D721Med (cell line): ENCODE measurements around the gene DENND2D.
A peak's percentile ranks its signal among the peaks of the same experiment; 100 is the strongest.

Experiments
- DNase-seq: peaks from one replicate; pipeline ENCODE4 v3.0.0; 2011; ENCODE audit warnings: low spot score; ENCODE audit not compliant: insufficient read length
- FAIRE-seq: peaks from 2 replicates; lab custom pipeline; 2011; peaks lifted over from hg19 to GRCh38; lab: Jason Lieb, UNC
- TF ChIP-seq, protein P1 (sequence below): IDR thresholded peaks from 2 replicates; pipeline ENCODE4 v1.5.1; 2012; ENCODE audit warnings: mild to moderate bottlenecking, control low read depth; ENCODE audit not compliant: insufficient read depth; ENCODE audit errors: missing control alignments

DENND2D gene

DNA sequence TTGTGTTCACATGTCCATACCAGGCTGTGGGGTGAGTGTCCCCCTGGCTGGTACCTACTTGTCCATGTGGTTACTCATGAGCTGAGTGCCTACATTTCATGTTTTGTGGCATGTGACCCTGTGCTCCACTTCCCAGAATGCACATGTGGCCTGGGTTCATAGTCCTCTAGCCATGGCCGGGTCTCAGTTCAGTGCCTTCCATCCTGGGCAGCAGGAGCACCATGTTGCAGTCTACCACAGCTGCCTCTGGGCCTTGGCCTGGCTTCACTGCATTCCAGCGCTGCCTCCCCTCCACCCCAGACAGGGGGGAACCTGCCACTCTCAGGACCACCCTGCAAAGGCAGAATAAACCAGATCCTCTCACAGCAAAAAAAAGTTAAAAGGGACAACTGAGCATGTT is 54.9 kb downstream of the DENND2D start:
- FAIRE-seq, result no peak
- DNase-seq, result no peak
- TF ChIP-seq, protein P1, sequence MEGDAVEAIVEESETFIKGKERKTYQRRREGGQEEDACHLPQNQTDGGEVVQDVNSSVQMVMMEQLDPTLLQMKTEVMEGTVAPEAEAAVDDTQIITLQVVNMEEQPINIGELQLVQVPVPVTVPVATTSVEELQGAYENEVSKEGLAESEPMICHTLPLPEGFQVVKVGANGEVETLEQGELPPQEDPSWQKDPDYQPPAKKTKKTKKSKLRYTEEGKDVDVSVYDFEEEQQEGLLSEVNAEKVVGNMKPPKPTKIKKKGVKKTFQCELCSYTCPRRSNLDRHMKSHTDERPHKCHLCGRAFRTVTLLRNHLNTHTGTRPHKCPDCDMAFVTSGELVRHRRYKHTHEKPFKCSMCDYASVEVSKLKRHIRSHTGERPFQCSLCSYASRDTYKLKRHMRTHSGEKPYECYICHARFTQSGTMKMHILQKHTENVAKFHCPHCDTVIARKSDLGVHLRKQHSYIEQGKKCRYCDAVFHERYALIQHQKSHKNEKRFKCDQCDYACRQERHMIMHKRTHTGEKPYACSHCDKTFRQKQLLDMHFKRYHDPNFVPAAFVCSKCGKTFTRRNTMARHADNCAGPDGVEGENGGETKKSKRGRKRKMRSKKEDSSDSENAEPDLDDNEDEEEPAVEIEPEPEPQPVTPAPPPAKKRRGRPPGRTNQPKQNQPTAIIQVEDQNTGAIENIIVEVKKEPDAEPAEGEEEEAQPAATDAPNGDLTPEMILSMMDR, result no peak

DNA sequence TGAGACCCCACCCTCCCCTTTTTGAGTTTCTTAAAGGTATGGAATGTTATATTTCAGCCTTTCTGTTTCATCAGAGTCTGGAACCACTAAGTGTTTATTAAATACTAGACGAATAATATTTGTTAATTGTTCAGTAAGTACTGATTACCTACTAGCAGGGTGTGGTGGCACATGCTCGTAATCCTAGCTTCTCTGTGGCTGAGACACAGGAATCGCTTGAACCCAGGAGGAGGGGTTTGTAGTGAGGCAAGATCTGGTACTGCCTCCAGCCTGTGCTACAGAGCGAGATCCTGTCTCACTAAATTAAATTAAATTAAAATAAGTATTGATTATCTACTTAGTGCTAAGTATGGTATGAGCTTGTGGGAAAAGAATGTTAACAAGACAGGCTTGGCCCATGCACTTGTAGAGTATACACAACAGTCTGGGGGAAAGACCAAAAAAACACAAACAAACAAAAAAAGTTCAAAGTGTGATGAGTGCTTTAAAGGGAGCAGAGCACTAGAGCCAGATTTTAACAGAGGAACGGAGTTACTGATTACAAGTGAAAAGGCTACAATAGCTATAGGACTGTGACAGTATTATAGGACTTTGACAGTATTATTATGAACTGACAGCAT is 58.0 kb downstream of the DENND2D start:
- TF ChIP-seq, protein P1, result no peak
- DNase-seq (peak; percentile 24), FAIRE-seq (no peak)

DNA sequence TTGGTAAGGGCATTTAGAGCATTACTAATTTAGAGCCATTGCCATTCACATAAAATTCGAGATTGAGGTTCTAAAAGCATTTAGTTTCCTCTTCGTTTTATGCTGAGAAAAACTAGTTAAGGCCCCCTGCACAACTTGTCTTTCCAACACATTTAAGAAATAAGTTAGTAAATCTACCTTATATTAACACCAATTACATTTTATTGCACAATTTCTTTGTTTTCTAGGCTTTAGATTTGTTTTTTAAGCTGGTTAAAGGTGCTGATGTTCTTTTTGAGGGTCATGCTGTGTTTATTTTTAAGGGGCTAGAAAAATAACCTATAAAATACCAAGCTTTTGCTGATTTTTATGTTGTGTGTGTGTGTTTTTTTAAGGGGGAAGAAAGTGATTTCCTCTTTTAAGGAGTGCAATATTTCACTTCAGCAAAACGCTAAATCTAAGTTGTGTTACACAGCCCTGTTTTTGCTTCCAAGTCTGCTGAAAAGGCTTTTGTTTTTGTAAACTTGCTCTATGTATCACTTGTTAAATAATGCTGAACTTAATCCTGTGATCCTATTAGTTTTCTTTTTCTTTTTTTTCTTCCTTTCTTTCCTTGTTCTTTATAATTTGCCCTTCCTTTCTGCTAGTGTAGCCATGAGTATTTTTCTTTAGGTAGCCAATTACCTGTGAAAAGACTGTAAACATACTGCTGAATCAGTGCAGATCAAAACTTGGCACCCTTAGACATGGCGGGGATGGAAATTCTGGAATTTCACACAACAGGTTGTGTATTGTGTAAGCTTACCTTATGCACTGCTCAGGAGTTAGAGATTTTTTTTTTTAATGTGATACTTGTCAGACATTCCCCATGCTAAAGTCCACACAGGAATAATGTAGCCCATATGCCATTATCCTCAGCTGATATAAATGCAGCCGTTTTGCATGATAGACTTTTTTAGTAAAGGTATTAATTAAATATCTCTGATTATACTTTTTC is 58.9 kb downstream of the DENND2D start:
- DNase-seq (no peak), FAIRE-seq (no peak)
- TF ChIP-seq, protein P1, result no peak

DNA sequence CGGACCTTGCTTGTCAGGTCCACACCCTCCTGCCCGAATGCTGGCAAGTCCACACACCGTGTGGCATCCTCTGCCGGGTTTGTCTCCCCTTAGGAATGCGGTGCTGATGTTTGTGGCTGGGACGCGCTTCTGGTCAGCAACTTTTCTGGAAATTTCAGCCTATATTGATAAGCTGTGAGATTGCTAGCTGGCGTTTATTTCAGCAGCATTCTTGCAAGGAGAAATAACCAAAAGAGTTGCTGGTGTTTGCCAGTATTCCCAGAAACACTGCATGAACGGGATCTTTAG is 59.8 kb downstream of the DENND2D start:
- DNase-seq, result no peak
- FAIRE-seq, result no peak
- TF ChIP-seq, protein P1, result no peak

DNA sequence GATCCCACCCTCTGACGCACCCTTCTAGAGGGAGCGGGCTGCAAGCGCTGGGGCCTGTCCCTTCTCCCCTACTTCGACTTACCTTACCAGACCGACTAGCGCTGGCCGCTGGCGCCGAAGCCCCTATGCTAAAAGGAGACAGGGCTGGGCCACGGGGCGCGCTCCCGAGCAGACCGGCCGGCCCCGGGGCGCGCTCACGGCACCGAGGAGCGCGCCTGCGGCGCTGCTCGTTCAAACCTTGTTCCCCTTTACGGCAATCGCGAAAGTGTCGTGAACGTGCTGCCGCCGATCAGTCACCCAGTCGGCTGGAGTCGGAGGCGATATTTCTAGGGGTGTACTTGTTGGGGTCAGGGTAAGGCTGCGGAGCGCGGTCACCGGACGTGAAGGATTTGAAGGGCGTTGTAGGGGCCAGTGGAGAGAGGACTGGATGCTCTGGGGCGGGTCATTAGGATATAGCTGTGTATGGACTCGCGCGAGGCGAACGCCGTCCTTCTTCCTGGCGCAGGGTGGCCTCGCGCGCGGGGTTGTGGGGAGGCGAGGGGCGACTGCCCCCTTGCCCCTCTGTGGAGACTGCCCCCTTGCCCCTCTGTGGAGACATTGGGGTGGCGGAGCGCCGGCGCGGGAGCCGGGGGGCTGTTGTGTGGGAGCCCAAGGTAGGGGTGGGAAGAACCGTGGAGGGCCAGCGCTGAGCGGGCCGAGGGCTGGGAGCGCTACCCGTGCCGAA is 60.3 kb downstream of the DENND2D start, which contains the start of the genes CEPT1 and DRAM2:
Gene CEPT1 (plus strand): TSS at position 268 of the 724 bp plus-strand sequence. CDS start 7,492 bp downstream, outside the sequence.
Gene DRAM2 (minus strand): TSS at position 138 of the 724 bp plus-strand sequence. CDS start 8,539 bp downstream, outside the sequence.
- peak; percentile 54 for DNase-seq
- FAIRE-seq, result no peak
- TF ChIP-seq, protein P1, result no peak

DNA sequence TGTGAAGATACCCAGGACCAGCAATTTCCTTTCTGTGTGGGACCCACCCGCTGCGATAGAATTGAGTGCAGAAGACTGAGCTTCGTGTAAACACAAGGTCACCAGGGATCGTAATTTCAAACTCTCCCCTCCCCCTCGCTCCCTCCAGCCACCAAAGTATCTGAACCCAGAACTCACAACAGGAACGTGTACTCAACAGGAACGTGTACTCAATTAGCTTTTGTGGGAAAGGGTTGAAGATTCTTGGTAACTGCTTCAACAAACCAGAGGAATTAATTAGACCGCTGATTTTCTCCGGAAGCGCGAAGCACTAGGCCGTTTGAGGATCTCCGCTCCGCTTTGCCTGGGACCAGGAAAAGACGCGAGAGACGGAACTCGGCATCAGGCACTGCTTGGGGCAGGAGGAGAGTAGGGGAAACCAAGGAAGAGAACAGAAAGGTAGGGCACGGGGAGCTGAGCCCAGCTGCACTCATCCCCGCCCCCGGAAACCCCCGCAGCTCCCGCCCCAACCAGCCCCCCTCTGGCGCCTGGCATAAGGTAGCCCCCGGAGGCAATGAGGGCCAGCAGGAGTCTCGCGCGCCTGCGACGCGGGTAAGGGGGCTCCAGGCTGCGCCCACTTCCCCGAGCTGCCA is 61.0 kb downstream of the DENND2D start:
- FAIRE-seq (no peak), DNase-seq (no peak)
- TF ChIP-seq, protein P1, result no peak
